Measurements from ENCODE around the gene STMN1.

Gene STMN1

DNA sequence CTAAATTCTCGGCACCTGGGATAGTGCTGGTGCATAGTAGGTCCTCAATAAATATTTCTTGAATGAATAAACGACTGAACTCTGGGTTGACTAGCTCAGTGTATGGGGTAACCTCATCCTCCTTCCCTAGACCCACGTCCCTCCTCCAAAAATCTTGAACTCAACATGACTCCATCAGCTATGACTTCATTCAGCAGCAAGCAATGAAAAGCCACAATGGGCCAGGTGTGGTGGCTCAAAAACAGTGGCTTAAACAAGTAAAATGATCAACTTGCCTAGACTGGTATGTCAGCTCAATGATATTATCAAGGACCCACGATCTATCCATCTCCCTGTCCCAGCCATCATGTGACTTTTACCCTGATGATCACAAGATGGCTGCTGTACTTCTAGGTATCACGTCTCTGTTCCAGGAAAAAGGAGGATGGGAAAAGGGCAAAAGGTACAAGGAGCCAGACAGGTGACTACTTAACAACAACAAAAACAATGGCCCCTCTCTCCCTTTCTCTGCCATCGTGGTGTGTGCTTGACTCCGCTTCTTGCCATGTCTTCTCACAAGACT is 17.7 kb downstream of the STMN1 start:
- no peak overlapping the region for H3K4me3 ChIP-seq (ENCODE audit: control insufficient read depth, low read depth, low read length)
- TF ChIP-seq, protein P1, sequence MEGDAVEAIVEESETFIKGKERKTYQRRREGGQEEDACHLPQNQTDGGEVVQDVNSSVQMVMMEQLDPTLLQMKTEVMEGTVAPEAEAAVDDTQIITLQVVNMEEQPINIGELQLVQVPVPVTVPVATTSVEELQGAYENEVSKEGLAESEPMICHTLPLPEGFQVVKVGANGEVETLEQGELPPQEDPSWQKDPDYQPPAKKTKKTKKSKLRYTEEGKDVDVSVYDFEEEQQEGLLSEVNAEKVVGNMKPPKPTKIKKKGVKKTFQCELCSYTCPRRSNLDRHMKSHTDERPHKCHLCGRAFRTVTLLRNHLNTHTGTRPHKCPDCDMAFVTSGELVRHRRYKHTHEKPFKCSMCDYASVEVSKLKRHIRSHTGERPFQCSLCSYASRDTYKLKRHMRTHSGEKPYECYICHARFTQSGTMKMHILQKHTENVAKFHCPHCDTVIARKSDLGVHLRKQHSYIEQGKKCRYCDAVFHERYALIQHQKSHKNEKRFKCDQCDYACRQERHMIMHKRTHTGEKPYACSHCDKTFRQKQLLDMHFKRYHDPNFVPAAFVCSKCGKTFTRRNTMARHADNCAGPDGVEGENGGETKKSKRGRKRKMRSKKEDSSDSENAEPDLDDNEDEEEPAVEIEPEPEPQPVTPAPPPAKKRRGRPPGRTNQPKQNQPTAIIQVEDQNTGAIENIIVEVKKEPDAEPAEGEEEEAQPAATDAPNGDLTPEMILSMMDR (IDR thresholded peaks at IDR 0.05; ENCODE audit: control insufficient read depth, insufficient read depth, low read depth, low read length, missing control alignments), result no peak
- DNase-seq (ENCODE audit: low read depth), result no peak

DNA sequence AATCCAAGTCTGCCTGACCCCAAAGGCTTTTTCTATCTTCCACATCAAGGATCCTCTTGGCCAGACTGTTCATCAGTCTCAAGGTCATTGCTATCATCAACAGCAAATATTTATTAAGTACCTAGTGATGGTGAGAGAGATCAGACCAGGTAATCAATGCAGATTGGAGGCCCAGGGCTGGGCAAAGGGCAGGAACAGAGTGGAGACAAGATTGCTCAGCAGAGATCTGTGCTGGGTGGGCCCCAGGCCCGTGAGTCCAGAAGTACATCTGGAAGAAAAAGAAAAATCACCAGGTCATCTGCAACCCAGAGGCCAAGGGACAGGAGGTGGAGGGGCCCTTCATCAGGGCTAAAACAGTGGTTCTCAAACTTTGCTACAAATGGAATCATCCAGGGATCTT is 20.6 kb downstream of the STMN1 start:
- TF ChIP-seq, protein P1 (IDR thresholded peaks at IDR 0.05; ENCODE audit: control insufficient read depth, insufficient read depth, low read depth, low read length, missing control alignments), result no peak
- no peak overlapping the region for H3K4me3 ChIP-seq (ENCODE audit: control insufficient read depth, low read depth, low read length)
- DNase-seq (ENCODE audit: low read depth), result no peak

DNA sequence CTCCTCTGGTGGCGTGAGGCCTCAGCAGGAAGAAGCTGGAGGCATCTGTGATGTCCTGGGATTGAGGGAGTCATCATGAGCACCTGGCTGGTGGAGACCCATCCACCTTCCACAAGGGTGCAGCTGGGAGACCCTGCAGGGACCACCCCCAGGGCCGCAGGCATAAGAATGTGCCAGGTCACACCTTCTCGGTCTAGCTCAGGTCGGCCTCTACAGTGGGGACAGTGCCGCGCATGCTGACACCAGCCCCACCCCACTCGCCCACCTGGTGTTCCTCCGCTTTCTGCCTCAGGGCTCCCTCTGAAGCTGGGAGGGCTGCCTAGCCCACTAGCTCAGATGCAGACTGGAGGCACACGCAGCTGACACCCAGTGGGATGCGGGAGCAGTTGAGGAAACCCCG is 25.0 kb downstream of the STMN1 start:
- no peak for DNase-seq (ENCODE audit: low read depth)
- TF ChIP-seq, protein P1 (IDR thresholded peaks at IDR 0.05; ENCODE audit: control insufficient read depth, insufficient read depth, low read depth, low read length, missing control alignments), result no peak
- no peak overlapping the region for H3K4me3 ChIP-seq (ENCODE audit: control insufficient read depth, low read depth, low read length)

DNA sequence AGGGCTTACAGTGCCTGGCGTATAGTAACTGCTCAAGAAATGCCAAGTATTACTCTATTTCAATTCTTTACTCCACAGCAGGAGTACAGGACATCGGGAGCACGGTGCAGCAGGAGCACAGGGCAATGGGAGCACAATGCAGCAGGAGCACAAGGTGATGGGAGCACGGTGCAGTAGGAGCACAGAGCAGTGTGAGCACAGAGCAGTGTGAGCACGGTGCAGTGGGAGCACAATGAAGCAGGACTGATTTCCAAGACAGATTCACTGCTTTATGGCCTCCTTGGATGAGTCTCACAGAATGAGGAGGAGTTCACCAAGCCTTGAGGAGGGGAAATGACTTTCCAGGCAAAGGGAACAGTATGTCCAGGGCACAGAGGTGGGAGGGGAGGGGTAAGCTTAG is 25.7 kb downstream of the STMN1 start:
- TF ChIP-seq, protein P1 (IDR thresholded peaks at IDR 0.05; ENCODE audit: control insufficient read depth, insufficient read depth, low read depth, low read length, missing control alignments), result no peak
- DNase-seq (ENCODE audit: low read depth), result no peak
- no peak overlapping the region for H3K4me3 ChIP-seq (ENCODE audit: control insufficient read depth, low read depth, low read length)

DNA sequence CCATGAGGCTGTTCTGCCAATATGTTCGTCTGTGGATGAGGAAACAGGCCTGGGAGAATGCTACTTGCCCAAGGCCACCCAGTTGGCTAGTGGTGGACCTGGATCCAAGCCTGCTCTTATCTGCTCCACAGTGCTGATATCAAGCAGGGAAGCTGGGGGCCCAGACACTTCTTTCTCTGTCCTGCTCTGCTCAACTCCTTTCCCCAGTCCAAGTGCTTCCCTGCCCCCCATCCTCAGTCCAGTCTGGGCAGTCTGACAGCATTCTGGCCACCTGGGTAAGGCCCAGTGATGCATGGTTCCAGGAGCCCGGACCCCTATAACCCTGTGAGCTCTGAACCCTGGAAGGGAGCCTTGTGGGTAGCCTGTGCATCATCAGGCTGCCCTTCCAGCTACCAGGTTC is 26.5 kb downstream of the STMN1 start:
- DNase-seq (ENCODE audit: low read depth), result no peak
- H3K4me3 ChIP-seq (ENCODE audit: control insufficient read depth, low read depth, low read length), result no peak overlapping the region
- TF ChIP-seq, protein P1 (IDR thresholded peaks at IDR 0.05; ENCODE audit: control insufficient read depth, insufficient read depth, low read depth, low read length, missing control alignments), result no peak

DNA sequence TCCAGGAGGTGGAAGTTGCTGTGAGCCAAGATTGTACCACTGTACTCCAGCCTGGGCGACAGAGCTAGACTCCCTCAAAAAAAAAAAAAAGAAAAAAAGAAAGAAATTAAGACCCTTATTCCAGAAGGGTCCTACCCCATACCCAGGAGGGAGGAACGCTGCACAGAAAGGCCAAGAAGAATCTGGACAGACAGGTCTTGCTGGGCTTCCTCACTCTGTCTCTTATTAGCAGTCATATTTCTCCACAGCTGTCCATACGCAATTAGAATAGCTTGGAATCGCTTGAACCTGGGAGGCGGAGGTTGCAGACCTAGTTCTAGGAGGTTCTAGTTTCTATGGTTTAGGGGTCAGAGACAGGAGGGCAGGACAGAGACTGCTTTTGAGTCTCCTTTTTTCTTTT is 27.5 kb downstream of the STMN1 start:
- TF ChIP-seq, protein P1 (IDR thresholded peaks at IDR 0.05; ENCODE audit: control insufficient read depth, insufficient read depth, low read depth, low read length, missing control alignments), result no peak
- no peak for DNase-seq (ENCODE audit: low read depth)
- no peak overlapping the region for H3K4me3 ChIP-seq (ENCODE audit: control insufficient read depth, low read depth, low read length)

DNA sequence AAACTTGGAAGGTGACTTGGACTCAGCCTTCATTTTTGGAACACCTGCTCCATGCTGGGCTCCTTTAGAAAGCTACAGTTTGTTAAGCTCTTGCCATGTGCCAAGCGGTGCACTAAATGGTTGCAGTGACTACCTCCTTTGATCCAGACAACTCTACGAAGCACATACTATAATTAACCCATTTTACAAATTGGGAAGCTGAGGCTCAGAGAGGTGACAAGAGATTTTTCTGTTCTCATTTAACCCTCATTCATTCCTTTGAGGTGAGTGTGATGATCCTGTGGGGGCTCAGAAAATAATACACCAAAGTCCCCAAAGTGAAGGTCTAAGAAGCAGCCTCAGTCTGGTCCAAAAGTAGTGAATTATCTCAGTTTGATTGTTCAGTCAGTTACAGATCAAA is 29.1 kb downstream of the STMN1 start:
- TF ChIP-seq, protein P1 (IDR thresholded peaks at IDR 0.05; ENCODE audit: control insufficient read depth, insufficient read depth, low read depth, low read length, missing control alignments), result no peak
- no peak for DNase-seq (ENCODE audit: low read depth)
- no peak overlapping the region for H3K4me3 ChIP-seq (ENCODE audit: control insufficient read depth, low read depth, low read length)

Measured in AG09309 (cell line).